A673 (cell line): ENCODE measurements around the gene GPR31.

ENCODE experiments used
- CTCF ChIP-seq: fragments of 300-800, 200-600 bp; sonication (generic); conservative IDR thresholded peaks from 2 replicates; pipeline ENCODE4 v1.5.1; 2017; ENCODE audit warnings: low read depth, mild to moderate bottlenecking, antibody characterized with exemption, low read length, moderate library complexity, mixed read lengths
- EZH2 ChIP-seq: fragments of 200-600 bp; sonication (generic); IDR thresholded peaks from 2 replicates; pipeline ENCODE4 v1.6.1; 2017; ENCODE audit warnings: borderline replicate concordance, low read depth, mild to moderate bottlenecking, mixed read lengths, antibody characterized with exemption, low read length; ENCODE audit not compliant: poor library complexity, severe bottlenecking

DNA sequence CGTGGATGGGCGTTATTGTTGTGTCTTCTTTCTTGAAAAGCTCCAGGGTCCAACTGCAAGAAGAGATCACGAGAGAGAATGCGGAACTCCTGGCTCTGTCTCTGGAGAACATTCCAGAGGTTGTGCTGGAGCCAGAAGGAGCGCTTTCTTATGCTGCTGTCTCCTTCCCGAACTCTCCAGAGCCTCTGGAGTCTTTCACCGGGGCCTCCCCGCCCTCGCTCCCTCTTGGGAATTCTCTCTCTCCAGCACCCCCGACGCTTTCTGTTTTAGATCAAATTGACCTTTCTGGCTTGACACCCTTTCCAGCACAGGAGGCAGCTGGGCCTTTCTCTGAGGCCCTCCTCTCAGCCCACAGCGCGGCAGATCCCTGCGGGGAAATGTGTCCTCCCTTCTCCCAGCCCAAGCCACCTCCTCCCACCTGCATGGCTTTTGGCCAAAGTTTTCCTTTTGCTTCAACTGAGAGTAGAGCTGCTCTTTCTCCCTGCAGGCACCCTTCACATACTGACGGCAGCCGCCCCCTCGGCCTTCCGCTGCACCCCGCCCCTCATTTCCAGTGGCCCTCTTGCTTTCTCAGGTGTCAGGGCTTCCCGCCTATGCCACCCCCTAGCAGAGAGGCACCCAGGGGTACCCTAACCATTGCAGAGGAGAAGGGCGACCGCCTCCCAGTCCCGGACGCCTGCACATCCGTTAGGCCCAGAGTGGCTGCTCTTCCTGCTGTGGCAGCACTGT is 41.5 kb downstream of the GPR31 start:
- TF ChIP-seq CTCF: no peak
- no peak for TF ChIP-seq EZH2
